Measurements from ENCODE around the gene TRPM2. TPM values are rescaled to one million over a fixed set of nuclear protein-coding genes. Genes with fewer than 3 reads are reported as not detected.

The TRPM2 gene
- total and polyA plus RNA-seq, 2 of the 8 experiments (the other 6 are each of a cell fraction or from before 2014, with no cell fraction given) = 0.27 to 0.28 TPM

- no peak overlapping the region for H2BK12ac ChIP-seq (ENCODE audit: low read depth, low read length)
- H2BK5ac ChIP-seq (ENCODE audit: low read depth, low read length) = no peak overlapping the region
- peaks cover 0 to 3% of the 10 kb centered on the region in 2 experiments for H4K20me1 ChIP-seq (replicated peaks in 1 of 2; ENCODE audit: control insufficient read depth in 1 of 2, insufficient read depth in 2 of 2, low read length in 2 of 2)
- no peak overlapping the region for H3K14ac ChIP-seq (ENCODE audit: insufficient read length)
- no peak overlapping the region for H4K8ac ChIP-seq (ENCODE audit: extremely low read depth, insufficient read depth, low read length)
- H3K56ac ChIP-seq (replicated peaks; ENCODE audit: insufficient read length, low read depth, low read length) = no peak overlapping the region
- no peak overlapping the region for H2AFZ ChIP-seq (ENCODE audit: low read length)
- no peak overlapping the region for H3K23ac ChIP-seq (ENCODE audit: insufficient read length)
- no peak overlapping the region for H4K5ac ChIP-seq (ENCODE audit: insufficient read length, low read depth, low read length)
- H3K79me1 ChIP-seq (ENCODE audit: low read depth, low read length) = no peaks in the 10 kb centered on the region
- peaks cover 5% of the 10 kb centered on the region; the same call in 1 of the 2 replicates for H3K23me2 ChIP-seq (ENCODE audit: low read depth, low read length)
- H3K79me2 ChIP-seq (ENCODE audit: control insufficient read depth in 1 of 2, insufficient read depth in 2 of 2, low read length in 2 of 2) = no peaks in the 10 kb centered on the region
- FAIRE-seq (no peak), DNase-seq (ENCODE audit: low read depth in 1 of 2, low spot score in 2 of 2) (no peak)
- H2AK5ac ChIP-seq (ENCODE audit: low read depth, low read length) = no peak overlapping the region
- H3K36me3 ChIP-seq (ENCODE audit: control insufficient read depth in 2 of 4, insufficient read depth in 4 of 4, low read length in 3 of 4) = no peaks in the 10 kb centered on the region
- H3K18ac ChIP-seq (ENCODE audit: extremely low read depth, low read length) = no peak overlapping the region
- no peaks in the 10 kb centered on the region for H3K9me3 ChIP-seq (ENCODE audit: insufficient read depth in 2 of 2, low read depth in 1 of 2, low read length in 1 of 2)
- H3K27ac ChIP-seq (ENCODE audit: low read depth, low read length) = no peak overlapping the region
- CTCF ChIA-PET (ENCODE audit: partially characterized antibody) = no interaction called here
- H3K4ac ChIP-seq (replicated peaks; ENCODE audit: insufficient read length, low read depth, low read length) = no peak overlapping the region
- H3K9ac ChIP-seq (replicated peaks in 1 of 4; ENCODE audit: extremely low read depth in 1 of 4, low read depth in 3 of 4, low read length in 3 of 4) = no peak overlapping the region
- H2BK20ac ChIP-seq (ENCODE audit: low read length) = no peak overlapping the region
- H3K4me2 ChIP-seq (ENCODE audit: insufficient read depth in 1 of 2, low read depth in 2 of 2, low read length in 2 of 2) = no peak overlapping the region
- peaks cover 0 to 11% (median 4%) of the 10 kb centered on the region in 4 experiments; a peak in 4 of 7 replicates for H3K27me3 ChIP-seq (replicated peaks in 1 of 4; ENCODE audit: control insufficient read depth in 3 of 4, extremely low read depth in 1 of 4, insufficient read depth in 3 of 4, low read length in 3 of 4)
- H2BK15ac ChIP-seq (ENCODE audit: low read length) = no peak overlapping the region
- H3K4me1 ChIP-seq (replicated peaks in 1 of 4; ENCODE audit: control insufficient read depth in 3 of 4, insufficient read depth in 4 of 4, low read length in 3 of 4) = peaks cover 0 to 5% (median 2%) of the 10 kb centered on the region in 4 experiments; a peak in 3 of 7 replicates
- POLR2A ChIA-PET (ENCODE audit: partially characterized antibody) = no interaction called here
- WGBS, 2 experiments (ENCODE audit: extremely low coverage in 1 of 2, insufficient coverage in 1 of 2, insufficient read length in 1 of 2, insufficient replicate concordance in 2 of 2, low coverage in 1 of 2, low lambda C conversion rate in 2 of 2, missing lambda C conversion rate in 1 of 2) = 85% methylated on average over 3 of the region's 3 CpGs; no CpG with 5 or more reads in 1 of the 2 experiments
- no peak overlapping the region for H4K91ac ChIP-seq (replicated peaks; ENCODE audit: insufficient read length, low read length)
- H3K4me3 ChIP-seq (ENCODE audit: extremely low read depth in 1 of 4, insufficient read depth in 2 of 4, low read depth in 3 of 4, low read length in 4 of 4) = no peak overlapping the region
- no peak overlapping the region for H2BK120ac ChIP-seq (replicated peaks; ENCODE audit: low read depth, low read length)
These were observed 99.7 kb downstream of the TRPM2 start for GRCh38 chr21:44453120-44453519.

Data from H1 (cell line).